ENCODE data around the gene TMSB15C.

The TMSB15C gene

GRCh38 chrX:104045642-104046041 lies 30.4 kb downstream of the TMSB15C start:
- no peak for DNase-seq

DNA sequence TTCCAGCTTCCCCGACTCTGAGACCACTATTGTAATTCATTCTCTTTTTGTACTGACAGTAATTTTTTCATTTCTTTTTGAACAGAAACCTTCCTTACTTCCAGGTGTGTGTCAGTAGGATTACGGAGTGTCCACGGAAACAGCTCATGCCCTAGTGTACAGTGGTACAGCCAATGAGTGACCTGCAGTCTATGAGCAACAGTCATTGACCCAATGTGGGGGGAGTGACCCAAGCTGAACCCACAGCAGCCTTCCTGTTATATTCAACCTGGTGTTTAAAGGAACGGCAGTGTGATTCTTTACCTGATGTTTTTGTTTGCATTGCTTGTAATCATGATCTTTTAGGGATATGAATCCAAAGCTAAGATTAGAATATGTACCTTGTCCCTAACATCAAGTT lies 35.0 kb downstream of the TMSB15C start:
- no peak for DNase-seq

- DNase-seq, result no peak
These were observed 36.1 kb downstream of the TMSB15C start, which contains the start of gene H2BW2 for GRCh38 chrX:104039689-104040505. TSS of gene H2BW2 (plus strand) at chrX:104039956. CDS start at chrX:104039995, 39 bp downstream.
